ENCODE data around the gene TMEM50A. TPM values are rescaled to one million over a fixed set of nuclear protein-coding genes. Genes with fewer than 3 reads are reported as not detected.
"Not testable (repeated sequence)": the region's sequence is repeated elsewhere in the genome, so short reads cannot be mapped to it uniquely, and the experiment has no call there.

TMEM50A gene
- total RNA-seq, result 138 and 144 TPM in 2 replicates

DNA sequence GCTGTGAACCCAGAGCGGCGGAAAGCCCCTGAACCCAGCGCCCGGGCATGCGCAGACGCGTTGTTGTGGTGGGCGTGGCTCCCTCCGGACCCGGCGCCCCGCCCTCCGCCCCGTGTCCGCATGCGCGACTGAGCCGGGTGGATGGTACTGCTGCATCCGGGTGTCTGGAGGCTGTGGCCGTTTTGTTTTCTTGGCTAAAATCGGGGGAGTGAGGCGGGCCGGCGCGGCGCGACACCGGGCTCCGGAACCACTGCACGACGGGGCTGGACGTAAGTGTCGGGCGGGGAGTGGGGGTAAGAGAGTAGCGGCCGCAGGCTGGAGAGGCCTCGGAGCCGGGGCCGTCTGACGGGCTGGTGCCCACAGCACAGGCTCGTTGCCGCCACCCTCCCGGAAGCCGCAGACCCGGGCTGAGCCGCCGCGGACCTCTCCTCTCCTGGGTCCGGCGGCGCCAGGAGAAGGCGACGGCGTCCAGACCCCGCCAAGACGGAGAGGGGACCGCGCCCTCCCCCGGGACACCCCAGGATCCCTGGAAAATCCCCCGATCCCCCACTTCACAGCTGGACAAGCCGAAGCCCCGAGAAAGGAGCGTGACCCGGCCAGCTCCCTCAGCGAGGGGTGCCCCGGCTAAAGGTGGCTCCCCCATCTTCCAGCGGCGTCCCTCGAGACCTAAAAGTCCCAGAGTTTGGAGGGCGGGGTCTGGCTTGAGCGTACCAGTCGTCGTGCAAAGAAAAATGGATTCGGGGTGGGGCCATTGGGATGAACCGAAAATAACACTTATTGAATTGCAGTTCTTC is at the start of gene TMEM50A:
TMEM50A (plus strand) TSS at position 147 of the 794 bp plus-strand sequence. CDS start 2,153 bp downstream, outside the sequence.
- DNase-seq (ENCODE audit: extremely low read depth, low read depth, low spot score), result no peak

DNA sequence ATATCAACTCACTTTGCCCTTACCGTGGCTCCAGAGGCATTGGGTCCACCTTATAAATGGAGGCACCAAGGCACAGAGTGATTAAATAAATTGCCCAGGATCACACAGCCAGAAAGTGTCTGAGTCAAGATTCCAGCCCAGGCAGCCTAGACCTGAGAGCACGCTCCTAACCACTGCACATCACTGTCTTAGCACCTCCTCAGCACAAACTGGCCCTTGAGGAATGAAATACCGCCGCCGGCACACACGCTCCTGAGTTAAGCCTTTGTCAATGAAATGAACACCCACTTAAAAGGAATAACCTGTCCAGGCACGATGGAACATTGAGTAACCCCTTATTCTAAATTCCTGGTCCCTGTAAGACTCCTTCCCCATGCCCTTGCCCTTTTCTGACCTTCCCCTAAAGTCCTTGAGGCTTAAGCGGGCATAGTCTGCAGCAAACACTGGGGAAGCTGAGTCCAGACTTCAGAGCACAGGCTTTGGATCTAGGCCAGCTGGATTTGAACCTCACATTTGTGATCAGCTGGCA is 49.5 kb upstream of the TMEM50A start:
- DNase-seq (ENCODE audit: extremely low read depth, low read depth, low spot score), result not testable (repeated sequence)

DNA sequence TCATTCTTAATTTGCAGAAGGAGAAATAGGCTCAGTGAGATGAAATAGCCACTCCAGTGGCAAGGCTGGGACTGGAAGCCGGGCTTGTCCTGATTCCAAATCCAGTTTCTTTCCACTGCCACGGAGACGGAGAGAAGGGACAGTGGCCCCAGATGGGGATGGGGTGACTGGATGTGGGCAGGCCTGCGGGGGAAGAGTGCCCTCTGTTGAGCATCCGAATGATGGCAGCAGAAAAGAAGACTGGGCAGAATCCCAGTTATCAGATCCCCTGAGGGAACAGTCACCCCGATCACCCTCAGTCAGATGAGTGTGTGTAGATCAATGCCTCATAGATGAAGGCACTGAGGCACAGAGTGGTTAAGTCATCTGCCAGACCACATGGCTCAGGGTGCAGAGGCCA is 48.1 kb upstream of the TMEM50A start:
- DNase-seq (ENCODE audit: extremely low read depth, low read depth, low spot score), result not testable (repeated sequence)

DNA sequence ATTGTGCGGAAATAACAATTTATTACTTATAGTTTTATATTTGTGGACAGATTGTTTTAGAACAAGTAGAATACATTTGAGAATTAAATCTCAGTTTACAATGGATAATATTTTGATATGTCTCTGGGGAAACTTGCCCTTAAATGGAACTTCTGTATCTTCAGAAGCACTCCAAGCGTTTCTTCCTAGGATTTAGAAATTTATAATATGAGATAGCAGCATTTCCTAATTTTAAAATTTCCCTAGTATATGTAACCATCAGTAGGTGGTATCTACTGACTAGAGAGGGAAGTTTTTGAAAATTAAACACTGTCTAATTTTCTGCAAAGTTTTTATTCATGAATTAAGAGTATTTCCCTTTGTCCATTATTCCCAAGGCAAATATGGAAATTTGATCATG is 44.7 kb upstream of the TMEM50A start:
- not testable (repeated sequence) for DNase-seq (ENCODE audit: extremely low read depth, low read depth, low spot score)

DNA sequence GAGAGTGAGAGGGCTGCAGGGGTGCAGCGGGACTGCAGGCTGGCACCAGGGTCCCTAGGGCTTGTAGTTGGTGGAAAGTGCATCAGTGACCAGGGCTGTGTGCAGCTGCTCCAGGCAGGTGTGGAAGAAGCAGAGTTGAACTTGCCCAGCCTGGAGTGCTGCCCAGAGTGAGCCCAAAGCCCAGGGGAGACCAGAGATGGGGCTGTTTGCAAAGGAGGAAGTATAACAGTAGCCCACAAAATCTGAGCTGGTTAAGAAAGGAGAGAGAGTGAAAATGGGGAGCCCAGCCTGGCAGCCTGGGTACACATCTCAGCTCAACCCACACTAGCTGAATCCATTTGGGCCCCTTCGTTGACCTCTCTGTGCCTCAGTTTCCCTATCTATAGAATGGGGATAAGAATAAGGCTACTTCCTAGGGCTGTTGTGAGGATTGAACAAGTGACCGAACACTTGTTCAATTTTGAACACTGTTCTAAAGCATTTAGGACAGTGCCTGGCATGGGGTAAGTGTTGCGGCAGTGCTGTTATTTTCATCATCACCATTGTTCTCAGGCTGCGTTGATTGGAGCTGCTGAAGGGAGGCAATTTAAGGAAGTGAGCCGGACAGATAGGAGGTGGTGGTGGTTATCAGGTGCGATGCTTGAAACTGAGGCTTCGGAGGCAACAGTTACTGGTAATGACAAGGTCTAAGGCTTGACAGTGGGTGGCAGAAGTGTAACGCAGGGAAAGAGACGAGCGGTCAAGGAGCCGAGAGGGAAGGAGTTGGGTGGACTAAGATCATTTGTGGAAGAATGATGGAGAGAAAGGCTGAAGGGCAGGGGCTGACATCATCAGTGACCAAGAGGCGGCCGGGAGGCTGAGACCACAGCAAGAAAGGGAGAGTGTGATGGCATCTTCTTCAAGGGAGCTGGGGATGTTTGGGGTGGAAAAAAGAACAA is 43.0 kb upstream of the TMEM50A start:
- DNase-seq (ENCODE audit: extremely low read depth, low read depth, low spot score), result not testable (repeated sequence)

DNA sequence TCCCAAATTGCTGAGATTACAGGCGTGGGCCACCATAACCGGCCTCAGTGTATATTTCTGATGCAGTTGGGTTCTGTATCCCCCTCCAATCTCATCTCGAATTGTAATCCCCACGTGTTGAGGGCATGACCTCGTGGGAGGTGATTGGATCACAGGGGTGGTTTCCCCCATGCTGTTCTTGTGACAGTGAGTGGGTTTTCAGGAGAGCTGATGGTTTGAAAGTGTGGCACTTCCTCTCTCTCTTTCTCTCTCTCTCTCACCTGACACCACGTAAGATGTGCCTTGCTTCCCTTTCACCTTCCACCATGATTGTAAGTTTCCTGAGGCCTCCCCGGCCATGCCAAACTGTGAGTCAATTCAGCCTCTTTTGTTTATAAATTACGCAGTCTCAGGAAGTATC is 41.6 kb upstream of the TMEM50A start:
- not testable (repeated sequence) for DNase-seq (ENCODE audit: extremely low read depth, low read depth, low spot score)

DNA sequence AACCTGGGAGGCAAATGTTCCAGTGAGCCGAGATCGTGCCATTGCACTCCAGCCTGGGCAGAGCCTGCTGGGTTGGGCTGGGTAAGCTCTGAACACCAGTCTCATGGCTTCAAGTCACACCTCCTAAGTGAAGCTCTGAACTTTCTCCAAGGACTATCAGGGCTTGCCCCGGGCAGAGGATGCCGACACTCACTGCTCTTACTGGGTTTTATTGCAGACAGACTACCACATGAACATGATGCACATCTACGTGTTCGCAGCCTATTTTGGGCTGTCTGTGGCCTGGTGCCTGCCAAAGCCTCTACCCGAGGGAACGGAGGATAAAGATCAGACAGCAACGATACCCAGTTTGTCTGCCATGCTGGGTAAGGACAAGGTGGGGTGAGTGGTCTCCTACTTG is 37.4 kb upstream of the TMEM50A start:
- not testable (repeated sequence) for DNase-seq (ENCODE audit: extremely low read depth, low read depth, low spot score)

DNA sequence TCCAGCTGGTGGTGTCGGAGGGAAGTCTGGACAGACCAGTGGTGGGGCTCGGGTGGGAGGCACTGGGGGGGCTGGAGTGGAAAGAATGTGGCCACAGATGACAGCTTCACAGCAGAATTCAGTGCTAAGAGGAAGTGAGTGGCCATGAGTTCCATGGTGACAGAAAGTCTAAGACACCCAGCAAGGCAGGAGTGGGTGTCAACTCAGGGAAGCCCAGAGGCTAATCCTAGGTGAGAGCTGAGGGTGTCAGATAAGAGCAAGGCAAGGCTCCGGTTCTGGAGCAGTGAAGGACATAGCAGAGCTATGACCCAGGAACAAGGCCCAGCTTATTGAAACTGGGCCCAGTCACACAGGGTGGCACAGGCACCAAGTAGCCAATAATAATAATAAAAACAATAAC is 35.8 kb upstream of the TMEM50A start:
- not testable (repeated sequence) for DNase-seq (ENCODE audit: extremely low read depth, low read depth, low spot score)

DNA sequence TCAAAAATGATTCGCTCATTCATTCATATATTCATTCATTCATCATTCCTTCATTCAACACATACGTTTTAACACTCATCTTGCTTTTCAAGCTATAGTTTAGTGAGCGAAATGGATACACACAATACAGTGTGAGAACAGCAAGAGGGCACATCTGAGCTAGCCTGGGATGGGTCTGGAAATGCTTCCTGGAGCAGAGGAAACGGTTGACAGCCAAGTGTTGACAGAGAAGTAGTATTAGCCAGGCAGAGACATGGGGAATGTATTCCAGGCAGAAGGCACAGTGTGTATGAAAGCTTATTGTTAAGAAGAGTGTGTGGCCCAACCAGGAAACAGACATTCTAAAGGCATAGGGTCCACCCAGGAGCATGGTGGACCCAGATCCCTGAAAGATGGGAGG is 33.2 kb upstream of the TMEM50A start:
- not testable (repeated sequence) for DNase-seq (ENCODE audit: extremely low read depth, low read depth, low spot score)

DNA sequence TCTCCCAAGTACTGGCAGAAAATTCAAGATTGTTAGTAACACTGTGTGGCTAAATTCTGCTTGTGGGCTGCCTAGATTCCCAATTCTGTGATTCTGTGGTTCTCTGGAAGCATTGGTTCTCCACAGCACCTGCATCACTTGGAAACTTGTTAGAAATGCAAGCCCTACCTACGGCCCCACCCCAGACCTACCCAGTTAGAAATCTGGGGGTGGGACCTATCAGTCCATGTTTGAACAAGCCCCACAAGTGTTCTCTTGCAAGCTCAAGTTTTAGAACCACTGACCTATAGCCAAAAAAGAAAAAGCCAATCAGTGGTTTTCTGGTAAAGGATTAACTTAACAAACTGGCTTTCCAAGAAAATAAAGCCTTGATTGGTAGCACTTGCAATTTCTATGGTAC is 30.0 kb upstream of the TMEM50A start:
- DNase-seq (ENCODE audit: extremely low read depth, low read depth, low spot score), result not testable (repeated sequence)

DNA sequence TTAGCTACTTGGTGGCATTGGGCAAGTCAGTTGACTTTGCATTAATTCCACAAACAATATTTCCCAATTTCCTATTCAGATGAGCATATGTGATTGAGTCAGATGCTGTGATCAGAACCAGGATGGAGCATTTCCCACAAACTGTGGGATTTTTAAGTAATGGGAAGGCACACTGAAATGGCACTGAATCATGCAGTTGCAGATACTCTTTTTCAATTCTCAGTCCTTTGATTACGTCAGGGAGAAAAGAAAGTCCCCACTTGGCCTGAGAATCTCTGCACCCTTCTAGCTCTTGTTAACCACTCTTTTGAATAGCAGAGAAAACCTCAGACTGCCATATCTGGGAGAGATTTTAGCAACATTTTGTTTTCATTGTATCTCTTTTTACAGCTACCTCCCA is 29.0 kb upstream of the TMEM50A start:
- not testable (repeated sequence) for DNase-seq (ENCODE audit: extremely low read depth, low read depth, low spot score)

DNA sequence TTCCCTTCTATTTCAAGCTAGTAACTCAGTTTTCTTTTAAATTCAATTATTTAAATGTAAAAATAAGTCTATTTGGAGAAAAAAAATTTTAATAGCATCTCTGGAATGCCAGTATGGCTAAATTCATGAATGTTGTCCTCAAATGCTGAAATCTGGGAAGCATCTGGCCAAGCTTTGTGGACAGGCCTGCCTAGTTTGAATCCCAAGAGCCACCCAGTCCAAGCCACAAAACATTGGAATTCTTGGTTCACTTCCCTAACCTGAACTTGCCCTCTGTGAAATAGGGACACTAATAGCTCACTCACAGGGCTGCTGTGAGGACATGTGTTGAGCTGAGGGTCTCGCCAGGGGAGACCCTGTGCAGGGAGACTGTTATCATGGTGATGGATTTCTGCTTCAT is 28.6 kb upstream of the TMEM50A start:
- not testable (repeated sequence) for DNase-seq (ENCODE audit: extremely low read depth, low read depth, low spot score)

DNA sequence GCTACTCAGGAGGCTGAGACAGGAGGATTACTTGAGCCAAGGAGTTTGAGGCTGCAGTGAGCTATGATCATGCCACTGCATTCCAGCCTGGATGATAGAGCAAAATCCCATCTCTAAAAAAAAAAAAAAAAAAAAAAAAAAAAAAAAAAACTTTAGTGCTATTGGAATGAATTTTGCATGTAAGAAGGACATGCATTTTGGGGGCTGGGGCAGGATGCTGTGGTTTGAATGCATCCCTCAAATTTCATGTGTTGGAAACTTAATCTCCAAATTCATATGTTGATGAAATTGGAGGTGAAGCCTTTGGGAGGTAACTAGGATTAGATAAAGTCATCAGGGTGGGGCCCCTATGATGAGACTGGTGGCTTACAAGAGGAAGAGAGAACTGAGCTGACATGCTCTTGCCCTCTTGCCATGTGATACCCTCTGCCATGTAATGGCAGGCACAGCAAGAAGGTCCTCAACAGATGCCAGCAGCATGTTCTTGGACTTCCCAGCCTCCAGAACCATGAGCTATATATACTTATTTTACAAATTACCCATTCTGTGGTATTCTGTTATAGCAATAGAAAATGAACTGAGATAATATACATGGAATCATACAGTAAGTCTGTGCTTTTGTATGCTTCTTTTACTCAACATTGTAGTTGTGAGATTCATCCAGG is 25.2 kb upstream of the TMEM50A start:
- not testable (repeated sequence) for DNase-seq (ENCODE audit: extremely low read depth, low read depth, low spot score)

DNA sequence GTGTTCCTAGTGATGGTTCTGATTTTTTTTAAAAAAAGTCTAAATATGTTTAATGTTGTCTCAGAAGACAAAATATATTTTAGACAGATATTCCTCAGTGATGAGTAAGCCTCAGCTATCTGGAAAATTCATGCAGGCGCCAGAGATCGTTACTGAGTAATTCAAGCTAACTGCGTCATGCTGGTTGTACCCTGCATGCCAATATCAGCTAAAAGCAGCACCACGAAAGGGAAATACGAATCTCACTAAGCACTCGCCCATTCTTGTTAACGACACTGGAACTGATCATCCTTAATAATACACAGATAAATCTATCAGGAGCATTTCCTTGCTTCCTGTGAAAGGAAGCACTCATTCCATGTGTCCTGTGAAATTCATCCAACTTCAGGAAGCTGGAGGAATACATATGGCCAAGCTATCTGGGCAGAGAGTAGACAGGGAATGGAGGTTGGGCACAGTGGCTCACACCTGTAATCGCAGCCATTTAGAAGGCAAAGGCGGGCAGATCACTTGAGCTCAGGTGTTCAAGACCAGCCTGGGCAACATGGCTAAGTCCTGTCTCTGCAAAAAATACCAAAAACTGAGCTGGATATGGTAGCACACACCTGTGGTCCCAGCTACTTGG is 17.7 kb upstream of the TMEM50A start:
- not testable (repeated sequence) for DNase-seq (ENCODE audit: extremely low read depth, low read depth, low spot score)

DNA sequence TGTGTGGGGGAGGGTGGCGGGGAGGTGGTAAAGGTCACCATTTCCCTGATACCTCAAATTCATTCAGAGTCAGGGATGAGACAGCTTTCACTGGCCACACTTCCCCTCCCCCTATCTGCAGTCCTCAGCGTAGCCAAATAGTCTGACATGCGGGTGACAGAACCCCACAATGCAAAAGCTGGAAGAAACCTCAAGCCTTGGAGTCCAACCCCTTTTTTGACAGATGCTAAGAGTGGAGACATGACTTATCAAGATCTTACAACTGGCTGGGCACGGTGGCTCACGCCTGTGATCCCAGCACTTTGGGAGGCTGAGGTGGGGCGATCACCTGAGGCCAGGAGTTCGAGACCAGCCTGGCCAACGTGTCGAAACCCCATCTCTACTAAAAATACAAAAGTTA is 16.0 kb upstream of the TMEM50A start:
- DNase-seq (ENCODE audit: extremely low read depth, low read depth, low spot score), result not testable (repeated sequence)

DNA sequence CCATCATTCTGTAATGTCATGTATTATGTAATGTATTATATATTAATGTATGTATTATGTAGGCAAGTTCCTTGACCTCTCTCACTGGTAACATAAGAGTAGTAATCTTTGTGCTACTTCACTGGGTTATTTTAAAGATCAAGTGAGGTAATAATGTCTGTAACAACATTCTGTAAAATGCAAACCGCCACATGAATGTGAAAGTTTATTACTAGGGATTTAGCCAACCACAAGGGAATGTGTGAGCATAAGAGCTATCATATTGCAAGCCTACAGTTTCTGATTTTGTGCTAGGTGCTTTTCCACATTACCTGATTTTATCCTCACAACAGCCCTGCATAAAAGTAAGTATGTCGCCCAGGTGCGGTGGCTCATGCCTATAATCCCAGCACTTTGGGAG is 13.7 kb upstream of the TMEM50A start:
- DNase-seq (ENCODE audit: extremely low read depth, low read depth, low spot score), result not testable (repeated sequence)

DNA sequence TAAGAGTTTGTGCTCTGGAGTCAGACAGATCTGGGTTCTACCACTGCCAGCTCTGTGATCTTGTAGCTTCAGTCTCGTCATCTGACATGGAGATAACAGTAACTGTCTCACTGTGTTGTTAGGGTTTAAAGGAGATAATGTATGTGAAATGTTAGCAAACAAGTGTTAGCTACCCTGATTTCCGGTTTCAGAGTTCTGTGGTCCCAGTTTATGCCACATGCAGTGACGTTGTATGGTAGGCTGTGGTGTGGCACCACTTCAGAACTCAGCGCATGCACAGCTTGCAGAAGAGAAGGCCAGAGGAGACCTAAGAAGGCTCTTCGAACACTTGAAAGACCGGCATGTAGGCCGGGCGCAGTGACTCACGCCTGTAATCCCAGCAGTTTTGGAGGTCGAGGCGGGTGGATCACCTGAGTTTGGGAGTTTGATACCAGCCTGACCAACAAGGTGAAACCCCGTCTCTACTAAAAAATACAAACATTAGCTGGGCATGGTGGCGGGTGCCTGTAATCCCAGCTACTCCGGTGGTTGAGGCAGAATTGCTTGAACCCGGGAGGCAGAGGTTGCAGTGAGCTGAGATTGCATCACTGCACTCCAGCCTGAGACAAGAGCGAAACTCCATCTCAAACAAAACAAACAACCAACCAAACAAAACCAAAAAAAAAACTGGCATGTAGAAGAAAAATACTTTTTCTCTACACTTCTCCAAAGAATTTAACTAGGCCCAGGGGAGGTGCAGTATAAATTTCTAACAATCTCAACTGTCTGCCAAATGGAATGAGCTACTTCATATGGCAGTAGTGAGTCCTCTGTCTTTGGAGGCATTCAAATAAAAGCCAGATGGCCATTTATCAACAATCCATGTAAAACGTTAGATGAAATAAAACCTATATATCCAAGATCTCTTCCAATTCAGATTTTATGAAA is 10.0 kb upstream of the TMEM50A start:
- not testable (repeated sequence) for DNase-seq (ENCODE audit: extremely low read depth, low read depth, low spot score)

DNA sequence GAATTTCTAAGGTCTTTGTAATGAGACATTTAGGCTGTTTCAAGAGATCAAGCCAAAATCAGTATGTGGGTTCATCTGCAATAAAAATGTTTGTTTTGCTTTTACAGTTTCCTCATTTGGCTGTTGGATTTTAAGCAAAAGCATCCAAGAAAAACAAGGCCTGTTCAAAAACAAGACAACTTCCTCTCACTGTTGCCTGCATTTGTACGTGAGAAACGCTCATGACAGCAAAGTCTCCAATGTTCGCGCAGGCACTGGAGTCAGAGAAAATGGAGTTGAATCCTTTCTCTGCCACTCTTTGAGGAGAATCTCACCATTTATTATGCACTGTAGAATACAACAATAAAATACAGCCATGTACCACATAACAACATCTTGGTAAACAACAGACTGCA is 9.3 kb upstream of the TMEM50A start:
- not testable (repeated sequence) for DNase-seq (ENCODE audit: extremely low read depth, low read depth, low spot score)

DNA sequence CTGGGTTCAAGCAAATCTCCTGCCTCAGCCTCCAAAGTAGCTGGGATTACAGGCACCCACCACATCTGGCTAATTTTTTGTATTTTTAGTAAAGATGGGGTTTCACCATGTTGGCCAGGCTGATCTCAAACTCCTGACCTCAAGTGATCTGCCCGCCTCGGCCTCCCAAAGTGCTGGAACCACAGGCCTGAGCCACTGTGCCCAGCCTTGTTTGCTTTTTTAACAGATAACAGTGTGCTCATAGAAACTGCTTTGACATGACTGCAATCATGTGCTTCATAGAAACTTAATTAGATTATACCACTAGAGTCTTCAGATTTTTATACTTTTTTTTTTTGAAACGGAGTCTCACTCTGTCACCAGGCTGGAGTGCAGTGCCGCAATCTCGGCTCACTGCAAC is 8.8 kb upstream of the TMEM50A start:
- not testable (repeated sequence) for DNase-seq (ENCODE audit: extremely low read depth, low read depth, low spot score)
